Thyroid gland (tissue), 4 donors: Measurements from ENCODE around the gene SALL3. TPM values are rescaled to one million over a fixed set of nuclear protein-coding genes. Genes with fewer than 3 reads are reported as not detected.

Experiments used
- DNase-seq, 2 donors: peaks; one replicate each; pipeline ENCODE4 v3.0.0-alpha.2; 2019
- H3K27ac ChIP-seq, 3 donors: fragments of 200-600 bp; sonication (generic); 1 replicate in 2 of 3; 2 replicates in 1 of 3; pipeline ENCODE4 v1.5.1; 2016 to 2019; ENCODE audit warnings: mild to moderate bottlenecking in 1 of 3, moderate library complexity in 1 of 3
- H3K27me3 ChIP-seq: fragments of 200-600 bp; sonication (generic); one replicate; pipeline ENCODE4 v1.5.1; 2019
- H3K36me3 ChIP-seq, 2 donors: fragments of 200-600 bp; sonication (generic); one replicate each; pipeline ENCODE4 v1.5.1; 2016 to 2019
- H3K4me1 ChIP-seq, 2 donors: fragments of 200-600 bp; sonication (generic); one replicate each; pipeline ENCODE4 v1.5.1; 2017 to 2019
- H3K4me3 ChIP-seq, 3 donors: fragments of 200-600 bp; sonication (generic); replicated peaks in 1 of 3; 1 replicate in 2 of 3; 2 replicates in 1 of 3; pipeline ENCODE4 v1.5.1; 2016; ENCODE audit warnings: mild to moderate bottlenecking in 1 of 3
- H3K9me3 ChIP-seq: fragments of 200-600 bp; sonication (generic); one replicate; pipeline ENCODE4 v1.5.1; 2017
- CTCF ChIP-seq, 6 experiments: fragments of 200-600 bp in 3 of 6; fragments of 450-650 bp in 3 of 6; sonication (generic) in 3 of 6; IDR thresholded peaks; one replicate each; pipeline ENCODE4 v1.5.1; 2016 to 2019; ENCODE audit warnings: antibody characterized with exemption in 6 of 6, mild to moderate bottlenecking in 2 of 6, inconsistent platforms in 1 of 6, moderate library complexity in 1 of 6
- POLR2A ChIP-seq, 2 donors: fragments of 450-650 bp; IDR thresholded peaks; one replicate each; pipeline ENCODE4 v1.6.1; 2017; ENCODE audit warnings: antibody characterized with exemption in 2 of 2, mild to moderate bottlenecking in 2 of 2, moderate library complexity in 1 of 2
- WGBS, 2 donors: methylation state at CpG; one replicate each; pipeline ENCODE4 v1.1.5; 2017; 5-methylcytosine and 5-hydroxymethylcytosine counted together
- intact Hi-C: fragments of 100-400 bp; cut with DNase I; formaldehyde crosslinking; loops from one replicate; pipeline ENCODE4 v1.15.1; 2023
- total RNA-seq, 4 donors: library from RNA; depleted of rRNA; stranded (reverse); fragments of >200 nt; gene quantifications; one replicate each; pipeline ENCODE4 v1.2.3, GENCODE V29; 2016

The SALL3 gene
- total RNA-seq, 4 donors from 2014 or later: 0.11 to 0.13 TPM; not detected in 2

GRCh38 chr18:79019881-79020280 is 40.3 kb downstream of the SALL3 start:
- no peaks in the 10 kb centered on the region for H3K36me3 ChIP-seq
- TF ChIP-seq CTCF (IDR thresholded peaks at IDR 0.05) (no peak), POLR2A (IDR thresholded peaks at IDR 0.05) (no peak)
- no peak overlapping the region for H3K27ac ChIP-seq
- DNase-seq: no peak
- H3K4me1 ChIP-seq: no peaks in the 10 kb centered on the region
- H3K4me3 ChIP-seq: no peak overlapping the region
- WGBS, 2 donors: 34 to 48% methylated on average over 7 of the region's 7 CpGs
- no peaks in the 10 kb centered on the region for H3K9me3 ChIP-seq
- intact Hi-C loops: no loop called here
- no peaks in the 10 kb centered on the region for H3K27me3 ChIP-seq

- Histone ChIP-seq H3K27me3 (no peaks in the 10 kb centered on the region), H3K27ac (no peak overlapping the region), H3K36me3 (no peaks in the 10 kb centered on the region), H3K9me3 (no peaks in the 10 kb centered on the region), H3K4me3 (no peak overlapping the region), H3K4me1 (no peaks in the 10 kb centered on the region)
- no peak for DNase-seq
- no peak for TF ChIP-seq CTCF (IDR thresholded peaks at IDR 0.05)
- TF ChIP-seq POLR2A (IDR thresholded peaks at IDR 0.05): no peak
- whole genome bisulfite sequencing, 2 donors: 95 to 97% methylated on average over 20 to 21 of the region's 25 CpGs
- intact Hi-C loops: no loop called here
Observed at GRCh38 chr18:79022603-79023002, 43.0 kb downstream of the SALL3 start.

- DNase-seq: no peak
- no peak for TF ChIP-seq POLR2A (IDR thresholded peaks at IDR 0.05)
- TF ChIP-seq CTCF (IDR thresholded peaks at IDR 0.05): no peak
- H3K27me3 ChIP-seq: no peaks in the 10 kb centered on the region
- intact Hi-C loops: no loop called here
- no peaks in the 10 kb centered on the region for H3K36me3 ChIP-seq
- WGBS, 2 donors: 51 to 66% methylated on average over 4 to 5 of the region's 5 CpGs
- no peak overlapping the region for H3K27ac ChIP-seq
- H3K4me1 ChIP-seq: no peaks in the 10 kb centered on the region
- no peaks in the 10 kb centered on the region for H3K9me3 ChIP-seq
- H3K4me3 ChIP-seq: no peak overlapping the region
Observed at GRCh38 chr18:79026491-79026890, 46.9 kb downstream of the SALL3 start.

- Histone ChIP-seq H3K27me3 (no peaks in the 10 kb centered on the region), H3K4me3 (no peak overlapping the region), H3K36me3 (no peaks in the 10 kb centered on the region), H3K4me1 (no peaks in the 10 kb centered on the region), H3K27ac (no peak overlapping the region), H3K9me3 (no peaks in the 10 kb centered on the region)
- 69 to 86% methylated on average over 9 of the region's 9 CpGs for WGBS, 2 donors
- intact Hi-C loops: no loop called here
- DNase-seq: no peak
- no peak for TF ChIP-seq POLR2A (IDR thresholded peaks at IDR 0.05)
- no peak for TF ChIP-seq CTCF (IDR thresholded peaks at IDR 0.05)
Observed at GRCh38 chr18:79030680-79031079, 51.1 kb downstream of the SALL3 start.

- no peak for DNase-seq
- intact Hi-C loops: no loop called here
- WGBS, 2 donors: 76% methylated on average over 5 of the region's 5 CpGs
- H3K27ac ChIP-seq: no peak overlapping the region
- no peak overlapping the region for H3K4me3 ChIP-seq
- H3K4me1 ChIP-seq: no peaks in the 10 kb centered on the region
- no peaks in the 10 kb centered on the region for H3K36me3 ChIP-seq
- TF ChIP-seq POLR2A (IDR thresholded peaks at IDR 0.05) (no peak), CTCF (IDR thresholded peaks at IDR 0.05) (no peak)
- H3K27me3 ChIP-seq: no peaks in the 10 kb centered on the region
- no peaks in the 10 kb centered on the region for H3K9me3 ChIP-seq
Observed at GRCh38 chr18:79042276-79042675, 62.7 kb downstream of the SALL3 start.
